Prostate gland (tissue), 2 donors: ENCODE data around the gene FAM98B.

Experiments
- POLR2A ChIP-seq: fragments of 450-650 bp; IDR thresholded peaks from one replicate; pipeline ENCODE4 v1.6.1; 2016; ENCODE audit warnings: antibody characterized with exemption, mild to moderate bottlenecking
- TF ChIP-seq, protein P1 (sequence below), 4 experiments: fragments of 200-600 bp in 2 of 4; fragments of 450-650 bp in 2 of 4; sonication (generic) in 2 of 4; IDR thresholded peaks; 1 replicate in 3 of 4; 2 replicates in 1 of 4; pipeline ENCODE4 v1.5.1; 2016 to 2019; ENCODE audit warnings: antibody characterized with exemption in 4 of 4, mild to moderate bottlenecking in 2 of 4, moderate library complexity in 2 of 4

DNA sequence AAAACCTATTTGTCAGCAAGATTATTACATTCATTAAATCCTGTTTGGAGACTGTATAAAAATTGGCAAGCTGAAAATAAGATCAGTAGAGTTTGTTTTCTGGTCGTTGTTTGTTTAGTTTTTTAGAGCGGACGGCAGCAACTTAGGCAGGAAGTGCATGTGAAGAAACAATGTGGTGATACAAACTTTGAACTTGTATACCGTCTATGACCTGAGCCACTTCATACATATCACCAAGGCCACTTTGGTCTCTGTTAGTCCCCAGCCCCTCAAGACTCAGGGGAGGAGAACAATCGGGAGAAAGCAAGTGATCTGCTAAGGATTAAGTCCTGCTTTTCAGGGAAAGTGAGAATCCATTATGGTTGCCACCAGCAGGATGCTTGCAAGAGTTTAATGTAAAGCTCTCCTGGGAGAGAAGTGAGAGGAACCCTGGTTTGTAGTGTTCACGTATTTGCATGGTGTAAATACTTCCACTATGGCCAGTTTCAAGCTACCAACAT lies 79.5 kb downstream of the FAM98B start:
- TF ChIP-seq, protein P1, sequence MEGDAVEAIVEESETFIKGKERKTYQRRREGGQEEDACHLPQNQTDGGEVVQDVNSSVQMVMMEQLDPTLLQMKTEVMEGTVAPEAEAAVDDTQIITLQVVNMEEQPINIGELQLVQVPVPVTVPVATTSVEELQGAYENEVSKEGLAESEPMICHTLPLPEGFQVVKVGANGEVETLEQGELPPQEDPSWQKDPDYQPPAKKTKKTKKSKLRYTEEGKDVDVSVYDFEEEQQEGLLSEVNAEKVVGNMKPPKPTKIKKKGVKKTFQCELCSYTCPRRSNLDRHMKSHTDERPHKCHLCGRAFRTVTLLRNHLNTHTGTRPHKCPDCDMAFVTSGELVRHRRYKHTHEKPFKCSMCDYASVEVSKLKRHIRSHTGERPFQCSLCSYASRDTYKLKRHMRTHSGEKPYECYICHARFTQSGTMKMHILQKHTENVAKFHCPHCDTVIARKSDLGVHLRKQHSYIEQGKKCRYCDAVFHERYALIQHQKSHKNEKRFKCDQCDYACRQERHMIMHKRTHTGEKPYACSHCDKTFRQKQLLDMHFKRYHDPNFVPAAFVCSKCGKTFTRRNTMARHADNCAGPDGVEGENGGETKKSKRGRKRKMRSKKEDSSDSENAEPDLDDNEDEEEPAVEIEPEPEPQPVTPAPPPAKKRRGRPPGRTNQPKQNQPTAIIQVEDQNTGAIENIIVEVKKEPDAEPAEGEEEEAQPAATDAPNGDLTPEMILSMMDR (IDR thresholded peaks at IDR 0.05): no peak
- TF ChIP-seq POLR2A: no peak
